CD8-positive, alpha-beta memory T cell (primary cell): ENCODE data around the gene FGF1. TPM values are rescaled to one million over a fixed set of nuclear protein-coding genes. Genes with fewer than 3 reads are reported as not detected.

Experiments
- CTCF ChIA-PET: fragments of 350-600 bp; sonication (Branson Sonifier 250); formaldehyde crosslinking; loops from one replicate; lab custom pipeline; 2021; ENCODE audit warnings: antibody characterized with exemption; lab: Charles Lee
- POLR2A ChIA-PET: fragments of 350-600 bp; sonication (Branson Sonifier 250); formaldehyde crosslinking; loops from one replicate; lab custom pipeline; 2021; ENCODE audit warnings: antibody characterized with exemption; lab: Charles Lee
- DNase-seq, 5 donors: peaks; one replicate each; pipeline versions ENCODE4 v3.0.0 to v3.0.0-alpha.2; 2020 to 2022; ENCODE audit warnings: mixed read lengths in 1 of 5
- H3K27ac ChIP-seq: one replicate; pipeline ENCODE4 v1.7.0; 2013; ENCODE audit warnings: low read depth, mild to moderate bottlenecking, low read length, moderate library complexity
- H3K27me3 ChIP-seq: 2 replicates; pipeline ENCODE4 v1.7.0; 2013; ENCODE audit warnings: low read length, mild to moderate bottlenecking; ENCODE audit not compliant: insufficient read depth, poor library complexity, severe bottlenecking
- H3K36me3 ChIP-seq: 2 replicates; pipeline ENCODE4 v1.7.0; 2013; ENCODE audit warnings: mild to moderate bottlenecking, low read length, moderate library complexity; ENCODE audit not compliant: insufficient read depth
- H3K4me1 ChIP-seq: 2 replicates; pipeline ENCODE4 v1.7.0; 2013; ENCODE audit warnings: mild to moderate bottlenecking, low read length, moderate library complexity; ENCODE audit not compliant: insufficient read depth
- H3K4me3 ChIP-seq: 2 replicates; pipeline ENCODE4 v1.7.0; 2013; ENCODE audit warnings: mild to moderate bottlenecking, low read length
- H3K9me3 ChIP-seq: 2 replicates; pipeline ENCODE4 v1.7.0; 2013; ENCODE audit warnings: mild to moderate bottlenecking, low read length
- H3K27ac Mint-ChIP-seq, 8 donors: one replicate each; pipeline ENCODE4 v1.8.0; 2020 to 2021; ENCODE audit warnings: mixed read lengths in 8 of 8, mild to moderate bottlenecking in 6 of 8, inconsistent platforms in 3 of 8, moderate library complexity in 3 of 8
- H3K27me3 Mint-ChIP-seq, 2 donors: one replicate each; pipeline ENCODE4 v1.8.0; 2020 to 2021; ENCODE audit warnings: mixed read lengths in 2 of 2, mild to moderate bottlenecking in 1 of 2, moderate library complexity in 1 of 2
- H3K36me3 Mint-ChIP-seq, 3 donors: one replicate each; pipeline ENCODE4 v1.8.0; 2020 to 2021; ENCODE audit warnings: mixed read lengths in 3 of 3, inconsistent platforms in 1 of 3, mild to moderate bottlenecking in 1 of 3
- H3K4me1 Mint-ChIP-seq, 3 donors: one replicate each; pipeline ENCODE4 v1.8.0; 2020 to 2021; ENCODE audit warnings: mixed read lengths in 3 of 3, inconsistent platforms in 1 of 3, mild to moderate bottlenecking in 1 of 3
- H3K4me3 Mint-ChIP-seq, 7 donors: one replicate each; pipeline ENCODE4 v1.8.0; 2020 to 2021; ENCODE audit warnings: mixed read lengths in 7 of 7, mild to moderate bottlenecking in 6 of 7, moderate library complexity in 4 of 7, inconsistent platforms in 2 of 7
- H3K9me3 Mint-ChIP-seq, 5 donors: one replicate each; pipeline ENCODE4 v1.8.0; 2020 to 2022; ENCODE audit warnings: mixed read lengths in 5 of 5, mild to moderate bottlenecking in 3 of 5, moderate library complexity in 2 of 5, inconsistent platforms in 1 of 5
- polyA plus RNA-seq: library from polyadenylated mRNA; unstranded; fragments of 300-500 nt; fragmentation: Illumina TruSeq; gene quantifications from one replicate; pipeline ENCODE4 v1.2.3, GENCODE V29; 2021
- total RNA-seq, 2 experiments: library from RNA; stranded (reverse); gene quantifications; one replicate each; pipeline ENCODE4 v1.2.3, GENCODE V29; 2021

FGF1 gene
- total and polyA plus RNA-seq, 3 experiments from 2014 or later = not detected

- Histone ChIP-seq H3K4me3 (no peak overlapping the region), H3K4me1 (no peaks in the 10 kb centered on the region), H3K27ac (no peak overlapping the region), H3K9me3 (no peaks in the 10 kb centered on the region), H3K36me3 (no peaks in the 10 kb centered on the region), H3K27me3 (no peaks in the 10 kb centered on the region)
- CTCF ChIA-PET = no interaction called here
- H3K36me3 Mint-ChIP-seq = peaks cover 0 to 8% (median 0%) of the 10 kb centered on the region in 3 donors
- POLR2A ChIA-PET = no interaction called here
- H3K27ac Mint-ChIP-seq = peak overlapping the region in 1 of 8 donors; percentile 21
- no peaks in the 10 kb centered on the region for H3K4me1 Mint-ChIP-seq
- DNase-seq = no peak
- H3K4me3 Mint-ChIP-seq = no peak overlapping the region
- H3K27me3 Mint-ChIP-seq = peaks cover 3 to 28% of the 10 kb centered on the region in 2 donors
- no peaks in the 10 kb centered on the region for H3K9me3 Mint-ChIP-seq
Observed at GRCh38 chr5:142561029-142561428, 124.9 kb downstream of the FGF1 start.

GRCh38 chr5:142552107-142552506, 133.8 kb downstream of the FGF1 start:
- Mint-ChIP-seq H3K9me3 (no peaks in the 10 kb centered on the region), H3K4me3 (peak overlapping the region in 1 of 7 donors; percentile 68), H3K4me1 (peaks cover 7 to 9% (median 7%) of the 10 kb centered on the region in 3 donors), H3K27me3 (peaks cover 24 to 55% of the 10 kb centered on the region in 2 donors), H3K36me3 (no peaks in the 10 kb centered on the region), H3K27ac (peak overlapping the region in 1 of 8 donors; percentile 87)
- ChIA-PET CTCF (no interaction called here), POLR2A (no interaction called here)
- no peaks in the 10 kb centered on the region for H3K9me3 ChIP-seq
- no peak overlapping the region for H3K27ac ChIP-seq
- H3K4me1 ChIP-seq = peaks cover 5% of the 10 kb centered on the region
- no peaks in the 10 kb centered on the region for H3K36me3 ChIP-seq
- DNase-seq = no peak
- no peak overlapping the region for H3K4me3 ChIP-seq
- peaks cover 5% of the 10 kb centered on the region for H3K27me3 ChIP-seq

GRCh38 chr5:142551338-142552067, 134.4 kb downstream of the FGF1 start:
- Mint-ChIP-seq H3K9me3 (no peaks in the 10 kb centered on the region), H3K27me3 (peaks cover 24 to 55% of the 10 kb centered on the region in 2 donors), H3K4me3 (peak overlapping the region in 1 of 7 donors; percentile 68), H3K36me3 (no peaks in the 10 kb centered on the region), H3K4me1 (peaks cover 7 to 9% (median 7%) of the 10 kb centered on the region in 3 donors), H3K27ac (peak overlapping the region in 1 of 8 donors; percentile 87)
- ChIA-PET POLR2A (no interaction called here), CTCF (interaction anchor here (1.0 kb wide), 1 partner anchor 399 kb away, joined by 3 read pairs; no protein-coding TSS in a partner anchor)
- Histone ChIP-seq H3K9me3 (no peaks in the 10 kb centered on the region), H3K4me3 (no peak overlapping the region), H3K27ac (no peak overlapping the region), H3K4me1 (peaks cover 5% of the 10 kb centered on the region), H3K27me3 (peaks cover 5% of the 10 kb centered on the region), H3K36me3 (no peaks in the 10 kb centered on the region)
- no peak for DNase-seq

- Histone ChIP-seq H3K27ac (no peak overlapping the region), H3K9me3 (no peaks in the 10 kb centered on the region), H3K4me1 (peaks cover 5% of the 10 kb centered on the region), H3K27me3 (peaks cover 5% of the 10 kb centered on the region), H3K4me3 (no peak overlapping the region), H3K36me3 (no peaks in the 10 kb centered on the region)
- H3K36me3 Mint-ChIP-seq = no peaks in the 10 kb centered on the region
- ChIA-PET CTCF (interaction anchor here (1.0 to 2.9 kb wide), 2 partner anchors 226 to 398 kb away, joined by 3 to 13 read pairs; partner anchors contain the start of gene SPRY4), POLR2A (no interaction called here)
- H3K27me3 Mint-ChIP-seq = peaks cover 22 to 54% of the 10 kb centered on the region in 2 donors
- peaks cover 7 to 9% (median 7%) of the 10 kb centered on the region in 3 donors for H3K4me1 Mint-ChIP-seq
- no peak overlapping the region for H3K4me3 Mint-ChIP-seq
- no peak for DNase-seq
- peak overlapping the region in 2 of 8 donors; percentile 9 to 60 for H3K27ac Mint-ChIP-seq
- no peaks in the 10 kb centered on the region for H3K9me3 Mint-ChIP-seq
Observed at GRCh38 chr5:142550471-142550870, 135.4 kb downstream of the FGF1 start.

GRCh38 chr5:142549834-142550233, 136.1 kb downstream of the FGF1 start:
- DNase-seq = no peak
- ChIA-PET POLR2A (no interaction called here), CTCF (interaction anchor here (1.0 to 2.9 kb wide), 4 partner anchors 72 to 398 kb away, joined by 3 to 13 read pairs (median 3); partner anchors contain the start of gene SPRY4)
- Mint-ChIP-seq H3K4me1 (peaks cover 7 to 9% (median 7%) of the 10 kb centered on the region in 3 donors), H3K27ac (no peak overlapping the region), H3K9me3 (no peaks in the 10 kb centered on the region), H3K27me3 (peaks cover 21 to 47% of the 10 kb centered on the region in 2 donors), H3K4me3 (no peak overlapping the region), H3K36me3 (no peaks in the 10 kb centered on the region)
- H3K4me1 ChIP-seq = peaks cover 5% of the 10 kb centered on the region
- peaks cover 5% of the 10 kb centered on the region for H3K27me3 ChIP-seq
- H3K9me3 ChIP-seq = no peaks in the 10 kb centered on the region
- no peaks in the 10 kb centered on the region for H3K36me3 ChIP-seq
- H3K4me3 ChIP-seq = no peak overlapping the region
- H3K27ac ChIP-seq = no peak overlapping the region

GRCh38 chr5:142548739-142549275, 137.1 kb downstream of the FGF1 start:
- no peaks in the 10 kb centered on the region for H3K36me3 Mint-ChIP-seq
- peak in 2 of 5 donors; percentile 7 to 17 for DNase-seq
- Histone ChIP-seq H3K9me3 (no peaks in the 10 kb centered on the region), H3K4me3 (no peak overlapping the region), H3K27ac (no peak overlapping the region), H3K36me3 (no peaks in the 10 kb centered on the region), H3K4me1 (peaks cover 5% of the 10 kb centered on the region), H3K27me3 (peaks cover 5% of the 10 kb centered on the region)
- H3K4me3 Mint-ChIP-seq = no peak overlapping the region
- CTCF ChIA-PET = interaction anchor here (0.8 to 2.9 kb wide), 4 partner anchors 73 to 414 kb away, joined by 3 to 13 read pairs (median 3); no protein-coding TSS in a partner anchor
- H3K9me3 Mint-ChIP-seq = no peaks in the 10 kb centered on the region
- H3K4me1 Mint-ChIP-seq = peaks cover 7 to 9% (median 7%) of the 10 kb centered on the region in 3 donors
- POLR2A ChIA-PET = no interaction called here
- H3K27me3 Mint-ChIP-seq = peaks cover 19 to 39% of the 10 kb centered on the region in 2 donors
- H3K27ac Mint-ChIP-seq = peak overlapping the region in 2 of 8 donors; percentile 27 to 75

- Histone ChIP-seq H3K9me3 (no peaks in the 10 kb centered on the region), H3K36me3 (no peaks in the 10 kb centered on the region), H3K4me3 (no peak overlapping the region), H3K27ac (no peak overlapping the region), H3K27me3 (peaks cover 5% of the 10 kb centered on the region), H3K4me1 (peaks cover 5% of the 10 kb centered on the region)
- Mint-ChIP-seq H3K4me1 (peaks cover 7 to 9% (median 7%) of the 10 kb centered on the region in 3 donors), H3K27ac (no peak overlapping the region), H3K9me3 (no peaks in the 10 kb centered on the region), H3K27me3 (peaks cover 18 to 35% of the 10 kb centered on the region in 2 donors), H3K4me3 (no peak overlapping the region), H3K36me3 (no peaks in the 10 kb centered on the region)
- CTCF ChIA-PET = interaction anchor here (1.1 to 2.9 kb wide), 3 partner anchors 151 to 399 kb away, joined by 3 to 13 read pairs (median 3); no protein-coding TSS in a partner anchor
- POLR2A ChIA-PET = no interaction called here
- no peak for DNase-seq
Observed at GRCh38 chr5:142547445-142548380, 138.2 kb downstream of the FGF1 start.
